Activated T-helper 17 cell treated with anti-CD3 and anti-CD28 coated beads, Interleukin-2, amount 50 U/mL, for 72 hours (primary cell): ENCODE results near the gene VWF. TPM values are rescaled to one million over a fixed set of nuclear protein-coding genes. Genes with fewer than 3 reads are reported as not detected.
"Not testable (repeated sequence)": the region's sequence is repeated elsewhere in the genome, so short reads cannot be mapped to it uniquely, and the experiment has no call there.

ENCODE experiments used
- ATAC-seq: fragments of 150-1000 bp; cut with Tn5 transposase; replicated peaks from 2 replicates; pipeline ENCODE4 v1.10.0; 2021; ENCODE audit warnings: mild to moderate bottlenecking, moderate library complexity
- H3K27ac Mint-ChIP-seq: one replicate; pipeline ENCODE4 v1.8.0; 2022; ENCODE audit warnings: mixed read lengths
- H3K27me3 Mint-ChIP-seq: one replicate; pipeline ENCODE4 v1.8.0; 2022; ENCODE audit warnings: mixed read lengths
- H3K36me3 Mint-ChIP-seq: one replicate; pipeline ENCODE4 v1.8.0; 2022; ENCODE audit warnings: low read depth, mild to moderate bottlenecking, mixed read lengths
- H3K4me1 Mint-ChIP-seq: one replicate; pipeline ENCODE4 v1.8.0; 2022; ENCODE audit warnings: mixed read lengths
- H3K4me3 Mint-ChIP-seq: one replicate; pipeline ENCODE4 v1.8.0; 2022; ENCODE audit warnings: mild to moderate bottlenecking, mixed read lengths
- H3K9me3 Mint-ChIP-seq: one replicate; pipeline ENCODE4 v1.8.0; 2022; ENCODE audit warnings: mixed read lengths
- total RNA-seq, 2 donors: library from RNA; stranded (reverse); gene quantifications; one replicate each; pipeline ENCODE4 v1.2.3, GENCODE V29; 2022

VWF gene
- total RNA-seq, 2 donors from 2014 or later, result 0.04 to 0.08 TPM

DNA sequence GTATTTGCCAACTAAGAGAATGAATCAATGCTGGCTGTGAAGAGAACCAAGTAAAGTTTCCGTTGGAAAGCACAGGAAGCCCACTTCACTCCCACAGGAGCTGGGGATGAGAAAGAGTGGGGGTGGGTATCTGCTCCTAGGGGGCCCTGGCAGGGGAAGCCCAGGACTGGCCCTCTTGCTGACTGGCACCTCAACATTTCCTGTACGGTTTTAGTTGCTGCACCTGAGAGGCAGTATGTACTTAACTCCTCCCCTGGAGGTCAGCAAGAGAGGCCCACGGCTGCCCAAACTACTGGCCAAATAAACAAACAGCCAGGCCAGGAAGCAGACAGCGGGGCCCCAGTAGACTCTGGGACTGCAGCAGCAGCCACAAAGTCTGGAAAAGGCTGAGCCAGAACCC, 33.8 kb upstream of the VWF start:
- Mint-ChIP-seq H3K27me3 (peaks cover 20% of the 10 kb centered on the region), H3K4me1 (no peaks in the 10 kb centered on the region), H3K27ac (no peak overlapping the region), H3K9me3 (no peaks in the 10 kb centered on the region), H3K4me3 (no peak overlapping the region), H3K36me3 (no peaks in the 10 kb centered on the region)
- no peak for ATAC-seq

- Mint-ChIP-seq H3K27ac (no peak overlapping the region), H3K4me3 (no peak overlapping the region), H3K9me3 (no peaks in the 10 kb centered on the region), H3K4me1 (no peaks in the 10 kb centered on the region), H3K27me3 (peaks cover 20% of the 10 kb centered on the region), H3K36me3 (no peaks in the 10 kb centered on the region)
- ATAC-seq, result no peak
Observed at GRCh38 chr12:6157482-6157881, 33.0 kb upstream of the VWF start.

GRCh38 chr12:6154730-6155459, 30.4 kb upstream of the VWF start:
- no peak for ATAC-seq
- Mint-ChIP-seq H3K4me1 (no peaks in the 10 kb centered on the region), H3K9me3 (no peaks in the 10 kb centered on the region), H3K4me3 (no peak overlapping the region), H3K27me3 (peaks cover 8% of the 10 kb centered on the region), H3K36me3 (no peaks in the 10 kb centered on the region), H3K27ac (no peak overlapping the region)

DNA sequence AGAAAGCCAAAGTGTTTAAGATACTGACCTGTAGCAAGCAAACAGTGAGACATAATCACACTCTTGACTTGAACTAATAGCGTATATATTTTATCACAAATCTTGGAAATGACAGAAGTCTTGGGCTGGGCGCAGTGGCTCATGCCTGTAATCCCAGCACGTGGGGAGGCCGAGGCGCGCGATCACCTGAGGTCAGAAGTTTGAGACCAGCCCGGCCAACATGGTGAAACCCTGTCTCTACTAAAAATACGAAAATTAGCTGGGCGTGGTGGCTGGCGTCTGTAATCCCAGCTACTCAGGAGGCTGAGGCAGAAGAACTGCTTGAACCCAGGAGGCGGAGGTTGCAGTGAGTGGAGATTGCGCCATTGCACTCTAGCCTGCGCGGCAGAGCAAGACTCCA, 24.3 kb upstream of the VWF start:
- ATAC-seq, H3K36me3 Mint-ChIP-seq, H3K27ac Mint-ChIP-seq, H3K4me3 Mint-ChIP-seq, H3K4me1 Mint-ChIP-seq, H3K27me3 Mint-ChIP-seq, H3K9me3 Mint-ChIP-seq: not testable (repeated sequence)

DNA sequence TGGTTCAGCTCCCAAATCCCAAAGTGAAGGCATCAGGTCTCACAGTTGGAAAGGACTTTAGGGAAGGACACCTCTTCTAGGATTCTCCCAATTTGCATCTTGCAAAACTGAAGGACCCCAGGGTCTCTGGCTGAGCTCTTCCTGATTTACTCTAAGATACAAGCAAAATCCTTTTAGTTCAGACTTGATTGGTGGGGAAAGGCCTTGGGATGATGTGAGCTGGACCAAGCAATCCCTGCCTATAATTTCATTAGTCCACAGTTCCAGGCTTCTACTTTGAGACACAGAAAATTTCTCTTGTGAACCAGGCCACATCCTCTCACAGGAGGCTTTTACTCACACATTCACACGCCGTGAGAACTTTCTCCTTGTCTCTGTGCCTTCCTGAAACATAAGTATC, 23.6 kb upstream of the VWF start:
- Mint-ChIP-seq H3K27ac (no peak overlapping the region), H3K36me3 (no peaks in the 10 kb centered on the region), H3K27me3 (peaks cover 9% of the 10 kb centered on the region), H3K4me1 (no peaks in the 10 kb centered on the region), H3K4me3 (no peak overlapping the region), H3K9me3 (no peaks in the 10 kb centered on the region)
- ATAC-seq, result no peak

DNA sequence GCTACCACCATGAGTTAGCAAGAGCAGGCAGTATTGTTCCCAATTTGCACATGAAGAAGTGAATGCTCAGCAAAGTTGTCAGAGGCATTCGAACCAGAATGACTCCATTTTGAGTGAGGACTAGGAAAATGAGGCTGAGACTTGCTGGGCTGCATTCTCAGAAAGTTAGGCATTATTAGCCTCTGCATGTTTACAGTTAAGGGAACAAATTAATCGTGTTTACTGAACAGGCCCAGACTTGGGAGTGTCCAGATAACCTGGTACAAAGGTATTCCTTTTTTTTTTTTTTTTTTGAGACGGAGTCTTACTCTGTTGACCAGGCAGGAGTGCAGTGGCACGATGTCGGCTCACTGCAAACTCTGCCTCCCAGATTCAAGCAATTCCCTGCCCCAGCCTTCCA, 22.5 kb upstream of the VWF start:
- Mint-ChIP-seq H3K9me3 (no peaks in the 10 kb centered on the region), H3K36me3 (no peaks in the 10 kb centered on the region), H3K4me3 (no peak overlapping the region), H3K27ac (no peak overlapping the region), H3K27me3 (peaks cover 9% of the 10 kb centered on the region), H3K4me1 (no peaks in the 10 kb centered on the region)
- no peak for ATAC-seq

GRCh38 chr12:6146509-6146908, 22.0 kb upstream of the VWF start:
- Mint-ChIP-seq H3K27ac (no peak overlapping the region), H3K36me3 (no peaks in the 10 kb centered on the region), H3K27me3 (peaks cover 9% of the 10 kb centered on the region), H3K4me3 (no peak overlapping the region), H3K9me3 (no peaks in the 10 kb centered on the region), H3K4me1 (peaks cover 3% of the 10 kb centered on the region)
- no peak for ATAC-seq

GRCh38 chr12:6145564-6145963, 21.1 kb upstream of the VWF start:
- Mint-ChIP-seq H3K9me3 (no peaks in the 10 kb centered on the region), H3K4me1 (peaks cover 11% of the 10 kb centered on the region), H3K27ac (no peak overlapping the region), H3K36me3 (no peaks in the 10 kb centered on the region), H3K4me3 (no peak overlapping the region), H3K27me3 (peaks cover 9% of the 10 kb centered on the region)
- no peak for ATAC-seq

DNA sequence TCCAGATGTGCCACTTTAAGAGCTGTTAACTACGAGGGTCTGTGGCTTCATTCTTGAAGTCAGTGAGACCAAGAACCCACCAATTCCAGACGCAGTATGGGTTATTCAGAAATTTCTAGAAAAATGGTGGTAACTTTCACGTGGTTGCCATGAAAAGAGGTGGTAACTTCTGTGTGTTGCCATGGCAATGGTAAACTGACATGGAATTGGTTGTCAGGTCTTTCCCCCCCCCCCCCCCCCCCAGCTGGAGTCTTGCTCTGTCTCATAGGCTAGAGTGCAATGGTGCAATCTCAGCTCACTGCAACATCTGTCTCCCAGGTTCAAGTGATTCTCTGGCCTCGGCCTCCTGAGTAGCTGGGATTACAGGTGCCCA, 18.8 kb upstream of the VWF start:
- H3K4me3 Mint-ChIP-seq, result no peak overlapping the region
- ATAC-seq, result no peak
- no peak overlapping the region for H3K27ac Mint-ChIP-seq
- no peaks in the 10 kb centered on the region for H3K36me3 Mint-ChIP-seq
- no peaks in the 10 kb centered on the region for H3K9me3 Mint-ChIP-seq
- H3K27me3 Mint-ChIP-seq, result peaks cover 4% of the 10 kb centered on the region
- peaks cover 15% of the 10 kb centered on the region for H3K4me1 Mint-ChIP-seq

DNA sequence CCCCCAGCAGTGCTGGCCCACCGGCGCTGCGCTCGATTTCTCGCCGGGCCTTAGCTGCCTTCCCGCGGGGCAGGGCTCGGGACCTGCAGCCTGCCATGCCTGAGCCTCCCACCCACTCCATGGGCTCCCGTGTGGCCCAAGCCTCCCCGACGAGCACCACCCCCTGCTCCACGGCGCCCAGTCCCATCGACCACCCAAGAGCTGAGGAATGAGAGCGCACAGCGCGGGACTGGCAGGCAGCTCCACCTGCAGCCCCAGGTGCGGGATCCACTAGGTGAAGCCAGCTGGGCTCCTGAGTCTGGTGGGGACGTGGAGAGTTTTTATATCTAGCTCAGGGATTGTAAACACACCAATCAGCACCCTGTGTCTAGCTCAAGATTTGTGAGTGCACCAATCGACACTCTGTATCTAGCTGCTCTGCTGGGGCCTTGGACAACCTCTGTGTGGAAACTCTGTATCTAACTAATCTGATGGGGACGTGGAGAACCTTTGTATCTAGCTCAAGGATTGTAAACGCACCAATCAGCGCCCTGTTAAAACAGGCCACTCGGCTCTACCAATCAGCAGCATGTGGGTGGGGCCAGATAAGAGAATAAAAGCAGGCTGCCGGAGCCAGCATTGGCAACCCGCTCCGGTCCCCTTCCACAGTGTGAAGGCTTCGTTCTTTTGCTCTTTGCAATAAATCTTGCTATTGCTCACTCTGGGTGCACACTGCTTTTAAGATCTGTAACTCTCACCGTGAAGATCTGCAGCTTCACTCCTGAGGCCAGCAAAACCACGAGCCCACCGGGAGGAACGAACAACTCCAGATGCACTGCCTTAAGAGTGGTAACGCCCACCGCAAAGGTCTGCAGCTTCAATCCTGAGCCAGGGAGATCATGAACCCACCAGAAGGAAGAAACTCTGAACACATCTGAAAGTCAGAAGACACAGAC, 18.2 kb upstream of the VWF start:
- H3K4me1 Mint-ChIP-seq, result peaks cover 15% of the 10 kb centered on the region
- not testable (repeated sequence) for H3K36me3 Mint-ChIP-seq, ATAC-seq, H3K27me3 Mint-ChIP-seq, H3K4me3 Mint-ChIP-seq, H3K27ac Mint-ChIP-seq, H3K9me3 Mint-ChIP-seq

GRCh38 chr12:6141731-6142367, 17.4 kb upstream of the VWF start:
- not testable (repeated sequence) for H3K27me3 Mint-ChIP-seq, H3K36me3 Mint-ChIP-seq, H3K4me3 Mint-ChIP-seq, H3K27ac Mint-ChIP-seq, H3K9me3 Mint-ChIP-seq
- ATAC-seq, result peak; percentile 61
- peaks cover 15% of the 10 kb centered on the region for H3K4me1 Mint-ChIP-seq

- peak; percentile 82 for ATAC-seq
- H3K4me1 Mint-ChIP-seq, result peaks cover 15% of the 10 kb centered on the region
- H3K27me3 Mint-ChIP-seq, result peaks cover 4% of the 10 kb centered on the region
- no peaks in the 10 kb centered on the region for H3K9me3 Mint-ChIP-seq
- H3K36me3 Mint-ChIP-seq, result no peaks in the 10 kb centered on the region
- H3K4me3 Mint-ChIP-seq, result peak overlapping the region; percentile 46
- H3K27ac Mint-ChIP-seq, result peak overlapping the region; percentile 69
Observed at GRCh38 chr12:6140651-6141447, 16.4 kb upstream of the VWF start.

- no peak for ATAC-seq
- no peaks in the 10 kb centered on the region for H3K9me3 Mint-ChIP-seq
- peaks cover 4% of the 10 kb centered on the region for H3K27me3 Mint-ChIP-seq
- no peaks in the 10 kb centered on the region for H3K36me3 Mint-ChIP-seq
- no peak overlapping the region for H3K4me3 Mint-ChIP-seq
- no peak overlapping the region for H3K27ac Mint-ChIP-seq
- peaks cover 4% of the 10 kb centered on the region for H3K4me1 Mint-ChIP-seq
Observed at GRCh38 chr12:6135071-6135470, 10.6 kb upstream of the VWF start.

- Mint-ChIP-seq H3K36me3 (no peaks in the 10 kb centered on the region), H3K9me3 (no peaks in the 10 kb centered on the region), H3K27me3 (peaks cover 4% of the 10 kb centered on the region), H3K4me1 (no peaks in the 10 kb centered on the region), H3K4me3 (no peak overlapping the region), H3K27ac (no peak overlapping the region)
- no peak for ATAC-seq
Observed at GRCh38 chr12:6133642-6134041, 9.2 kb upstream of the VWF start.
